ENCODE results near the gene SOX13.

The SOX13 gene

GRCh38 chr1:204051258-204051657, 21.7 kb upstream of the SOX13 start:
- Histone ChIP-seq H3F3A (ENCODE audit: control insufficient read depth, insufficient read depth) (no peaks in the 10 kb centered on the region), H3K4me1 (ENCODE audit: control insufficient read depth, low read length) (no peaks in the 10 kb centered on the region), H3K4me3 (ENCODE audit: low read length) (no peak overlapping the region), H3K79me2 (ENCODE audit: control insufficient read depth, low read length) (no peaks in the 10 kb centered on the region), H4K20me1 (ENCODE audit: control insufficient read depth, insufficient read depth, low read depth, low read length) (no peaks in the 10 kb centered on the region), H3K9me3 (ENCODE audit: control insufficient read depth, insufficient read depth, low read length) (no peaks in the 10 kb centered on the region), H3K27me3 (ENCODE audit: control insufficient read depth, low read length) (no peaks in the 10 kb centered on the region), H3K27ac (ENCODE audit: low read depth, low read length) (no peak overlapping the region), H3K36me3 (ENCODE audit: control insufficient read depth, low read length) (no peaks in the 10 kb centered on the region), H3K9me2 (replicated peaks; ENCODE audit: control insufficient read depth, low read length) (no peaks in the 10 kb centered on the region), H3K4me2 (ENCODE audit: low read length) (no peak overlapping the region)
- no peak for TF ChIP-seq CTCF (IDR thresholded peaks at IDR 0.05; ENCODE audit: low read depth, low read length, poor library complexity, severe bottlenecking)
- TF ChIP-seq EZH2phosphoT487 (IDR thresholded peaks at IDR 0.05; ENCODE audit: borderline replicate concordance, low read length), result no peak

- Histone ChIP-seq H3K9me2 (replicated peaks; ENCODE audit: control insufficient read depth, low read length) (no peaks in the 10 kb centered on the region), H4K20me1 (ENCODE audit: control insufficient read depth, insufficient read depth, low read depth, low read length) (no peaks in the 10 kb centered on the region), H3K4me3 (ENCODE audit: low read length) (no peak overlapping the region), H3F3A (ENCODE audit: control insufficient read depth, insufficient read depth) (no peaks in the 10 kb centered on the region), H3K4me2 (ENCODE audit: low read length) (no peak overlapping the region), H3K9me3 (ENCODE audit: control insufficient read depth, insufficient read depth, low read length) (no peaks in the 10 kb centered on the region), H3K36me3 (ENCODE audit: control insufficient read depth, low read length) (no peaks in the 10 kb centered on the region), H3K27ac (ENCODE audit: low read depth, low read length) (no peak overlapping the region), H3K4me1 (ENCODE audit: control insufficient read depth, low read length) (no peaks in the 10 kb centered on the region), H3K27me3 (ENCODE audit: control insufficient read depth, low read length) (no peaks in the 10 kb centered on the region), H3K79me2 (ENCODE audit: control insufficient read depth, low read length) (no peaks in the 10 kb centered on the region)
- TF ChIP-seq CTCF (IDR thresholded peaks at IDR 0.05; ENCODE audit: low read depth, low read length, poor library complexity, severe bottlenecking) (no peak), EZH2phosphoT487 (IDR thresholded peaks at IDR 0.05; ENCODE audit: borderline replicate concordance, low read length) (no peak)
Measured at GRCh38 chr1:204051718-204052117, 21.2 kb upstream of the SOX13 start.

- H4K20me1 ChIP-seq (ENCODE audit: control insufficient read depth, insufficient read depth, low read depth, low read length), result no peaks in the 10 kb centered on the region
- H3F3A ChIP-seq (ENCODE audit: control insufficient read depth, insufficient read depth), result no peaks in the 10 kb centered on the region
- no peaks in the 10 kb centered on the region for H3K79me2 ChIP-seq (ENCODE audit: control insufficient read depth, low read length)
- no peak overlapping the region for H3K4me2 ChIP-seq (ENCODE audit: low read length)
- no peaks in the 10 kb centered on the region for H3K36me3 ChIP-seq (ENCODE audit: control insufficient read depth, low read length)
- H3K27me3 ChIP-seq (ENCODE audit: control insufficient read depth, low read length), result no peaks in the 10 kb centered on the region
- H3K4me3 ChIP-seq (ENCODE audit: low read length), result no peak overlapping the region
- no peaks in the 10 kb centered on the region for H3K4me1 ChIP-seq (ENCODE audit: control insufficient read depth, low read length)
- TF ChIP-seq EZH2phosphoT487 (IDR thresholded peaks at IDR 0.05; ENCODE audit: borderline replicate concordance, low read length), result no peak
- H3K9me3 ChIP-seq (ENCODE audit: control insufficient read depth, insufficient read depth, low read length), result no peaks in the 10 kb centered on the region
- H3K27ac ChIP-seq (ENCODE audit: low read depth, low read length), result no peak overlapping the region
- no peaks in the 10 kb centered on the region for H3K9me2 ChIP-seq (replicated peaks; ENCODE audit: control insufficient read depth, low read length)
Measured at GRCh38 chr1:204053893-204054292, 19.0 kb upstream of the SOX13 start.

GRCh38 chr1:204059970-204060369, 12.9 kb upstream of the SOX13 start:
- H3K9me3 ChIP-seq (ENCODE audit: control insufficient read depth, insufficient read depth, low read length), result no peaks in the 10 kb centered on the region
- TF ChIP-seq CTCF (IDR thresholded peaks at IDR 0.05; ENCODE audit: low read depth, low read length, poor library complexity, severe bottlenecking), result no peak
- TF ChIP-seq EZH2phosphoT487 (IDR thresholded peaks at IDR 0.05; ENCODE audit: borderline replicate concordance, low read length), result no peak
- no peak overlapping the region for H3K4me3 ChIP-seq (ENCODE audit: low read length)
- peaks cover 4% of the 10 kb centered on the region; the same call in 1 of the 2 replicates for H3K27me3 ChIP-seq (ENCODE audit: control insufficient read depth, low read length)
- no peaks in the 10 kb centered on the region for H3K4me1 ChIP-seq (ENCODE audit: control insufficient read depth, low read length)
- no peaks in the 10 kb centered on the region for H3K79me2 ChIP-seq (ENCODE audit: control insufficient read depth, low read length)
- H3F3A ChIP-seq (ENCODE audit: control insufficient read depth, insufficient read depth), result no peaks in the 10 kb centered on the region
- no peaks in the 10 kb centered on the region for H3K9me2 ChIP-seq (replicated peaks; ENCODE audit: control insufficient read depth, low read length)
- no peaks in the 10 kb centered on the region for H4K20me1 ChIP-seq (ENCODE audit: control insufficient read depth, insufficient read depth, low read depth, low read length)
- H3K27ac ChIP-seq (ENCODE audit: low read depth, low read length), result no peak overlapping the region
- no peaks in the 10 kb centered on the region for H3K36me3 ChIP-seq (ENCODE audit: control insufficient read depth, low read length)
- H3K4me2 ChIP-seq (ENCODE audit: low read length), result no peak overlapping the region

Data from DOHH2 (cell line).